PC-3 (cell line): ENCODE results near the gene ACER1.

Experiments
- EZH2 ChIP-seq: fragments of 300-600 bp; sonication (generic); IDR thresholded peaks from one replicate; pipeline ENCODE4 v1.6.1; 2017; ENCODE audit warnings: antibody characterized with exemption, mild to moderate bottlenecking, low read length; ENCODE audit not compliant: unreplicated experiment
- TF ChIP-seq, protein P1 (sequence below): fragments of 300-600 bp; sonication (generic); conservative IDR thresholded peaks from 2 replicates; pipeline ENCODE4 v1.5.1; 2017; ENCODE audit warnings: antibody characterized with exemption, low read depth, mild to moderate bottlenecking, low read length

GRCh38 chr19:6325614-6326013, 7.8 kb downstream of the ACER1 start:
- TF ChIP-seq, protein P1, sequence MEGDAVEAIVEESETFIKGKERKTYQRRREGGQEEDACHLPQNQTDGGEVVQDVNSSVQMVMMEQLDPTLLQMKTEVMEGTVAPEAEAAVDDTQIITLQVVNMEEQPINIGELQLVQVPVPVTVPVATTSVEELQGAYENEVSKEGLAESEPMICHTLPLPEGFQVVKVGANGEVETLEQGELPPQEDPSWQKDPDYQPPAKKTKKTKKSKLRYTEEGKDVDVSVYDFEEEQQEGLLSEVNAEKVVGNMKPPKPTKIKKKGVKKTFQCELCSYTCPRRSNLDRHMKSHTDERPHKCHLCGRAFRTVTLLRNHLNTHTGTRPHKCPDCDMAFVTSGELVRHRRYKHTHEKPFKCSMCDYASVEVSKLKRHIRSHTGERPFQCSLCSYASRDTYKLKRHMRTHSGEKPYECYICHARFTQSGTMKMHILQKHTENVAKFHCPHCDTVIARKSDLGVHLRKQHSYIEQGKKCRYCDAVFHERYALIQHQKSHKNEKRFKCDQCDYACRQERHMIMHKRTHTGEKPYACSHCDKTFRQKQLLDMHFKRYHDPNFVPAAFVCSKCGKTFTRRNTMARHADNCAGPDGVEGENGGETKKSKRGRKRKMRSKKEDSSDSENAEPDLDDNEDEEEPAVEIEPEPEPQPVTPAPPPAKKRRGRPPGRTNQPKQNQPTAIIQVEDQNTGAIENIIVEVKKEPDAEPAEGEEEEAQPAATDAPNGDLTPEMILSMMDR = no peak
- TF ChIP-seq EZH2 = no peak
